Muscle of back (tissue), 13 donors: Measurements from ENCODE around the gene NPL. TPM values are rescaled to one million over a fixed set of nuclear protein-coding genes. Genes with fewer than 3 reads are reported as not detected.

Experiments used
- DNase-seq, 3 donors: peaks; one replicate each; pipeline versions ENCODE4 v3.0.0 to v3.0.0-alpha.2; 2013
- long read RNA-seq, 9 donors: transcript quantifications; one replicate each; lab custom pipeline, GENCODE V29; 2026
- polyA plus RNA-seq, 10 donors: library from polyadenylated mRNA; unstranded; fragments of 120-200 nt; gene quantifications; one replicate each; pipeline ENCODE4 v1.2.1, GENCODE V29; 2013; ENCODE audit not compliant: insufficient read length in 10 of 10

Gene NPL, protein sequence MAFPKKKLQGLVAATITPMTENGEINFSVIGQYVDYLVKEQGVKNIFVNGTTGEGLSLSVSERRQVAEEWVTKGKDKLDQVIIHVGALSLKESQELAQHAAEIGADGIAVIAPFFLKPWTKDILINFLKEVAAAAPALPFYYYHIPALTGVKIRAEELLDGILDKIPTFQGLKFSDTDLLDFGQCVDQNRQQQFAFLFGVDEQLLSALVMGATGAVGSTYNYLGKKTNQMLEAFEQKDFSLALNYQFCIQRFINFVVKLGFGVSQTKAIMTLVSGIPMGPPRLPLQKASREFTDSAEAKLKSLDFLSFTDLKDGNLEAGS
- 10 to 100 TPM in 4 of 10 donors, 1 to 10 TPM in 6; 5.6 to 13.3 (median 8.3) TPM for polyA plus RNA-seq
- long read RNA-seq, donor 1, result 0 reads
- long read RNA-seq, donor 2, result 0 reads
- long read RNA-seq, donor 3, result 0 reads
- long read RNA-seq, donor 4, result 0 reads
- long read RNA-seq, donor 5, result 0 reads
- long read RNA-seq, donor 6, result 0 reads
- long read RNA-seq, donor 7, result 0 reads
- long read RNA-seq, donor 8, result 0 reads
- long read RNA-seq, donor 9, result 0 reads

DNA sequence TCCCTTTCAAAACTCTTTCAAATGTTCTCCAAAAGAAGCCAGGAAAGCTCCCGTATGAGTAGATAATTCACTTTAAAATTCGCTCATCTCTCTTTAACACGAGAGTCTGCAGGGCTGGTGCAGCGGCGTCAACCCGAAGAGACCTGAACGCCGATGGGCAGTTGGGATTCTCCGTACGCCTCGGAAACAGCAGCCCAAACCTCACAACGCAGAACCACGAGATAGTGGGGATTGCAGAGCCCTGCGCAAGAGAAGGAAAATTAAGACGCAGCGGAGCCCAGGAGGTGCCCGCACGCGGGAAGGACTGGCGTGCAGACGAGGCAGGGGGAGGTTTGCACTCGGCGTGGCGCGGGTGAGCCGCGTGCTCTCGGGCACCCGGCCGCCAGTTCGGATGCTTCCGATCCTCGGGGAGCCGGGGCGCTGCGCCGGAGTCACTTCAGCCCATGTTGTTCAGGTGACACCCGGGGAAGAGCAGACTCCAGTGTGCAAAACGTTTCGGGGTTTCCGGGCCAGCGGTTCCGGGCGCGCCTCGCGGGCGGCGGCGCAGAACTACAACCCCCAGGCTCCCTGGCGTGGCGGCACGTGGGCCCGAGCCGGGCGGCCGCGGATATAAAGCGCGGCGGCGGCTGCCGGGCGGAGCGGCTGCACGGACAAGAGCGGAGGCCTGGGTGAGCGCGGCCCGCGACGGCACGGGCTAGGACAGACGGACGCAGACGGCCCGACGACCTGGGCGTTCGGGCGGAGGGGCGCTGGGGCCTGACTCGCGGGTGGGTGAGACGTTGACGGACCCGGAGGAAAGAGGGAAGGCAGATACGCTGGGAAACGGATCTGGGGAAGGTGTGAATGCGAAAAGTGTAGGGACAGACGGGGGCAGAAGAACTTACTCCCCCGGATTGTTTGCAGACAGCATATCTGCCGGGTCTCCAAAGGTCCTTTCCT, at the start of gene NPL:
Gene NPL, plus strand, starts transcription at position 636 of the 939 bp plus-strand sequence. CDS start 4,599 bp downstream, outside the sequence.
- DNase-seq, result peak; percentile 63 to 95 (median 87)

DNA sequence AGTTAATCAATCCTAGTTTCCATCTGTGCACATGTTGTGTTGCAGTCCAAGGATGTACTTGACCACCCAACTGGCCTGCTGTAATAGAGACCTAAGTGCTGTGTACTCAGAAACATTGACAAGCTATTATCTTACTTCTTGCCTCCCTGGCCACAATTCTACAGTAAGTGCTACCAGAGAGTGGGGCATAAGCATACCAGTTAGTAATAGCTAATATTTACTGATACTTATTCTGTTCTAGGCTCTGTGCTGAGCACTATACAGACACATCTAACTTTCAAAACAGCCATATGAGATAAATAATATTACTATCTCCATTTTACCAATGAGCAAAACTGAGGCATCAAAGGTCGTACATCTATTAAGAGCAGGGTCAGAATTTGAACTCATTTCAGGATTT, 49.5 kb upstream of the NPL start:
- DNase-seq, result no peak

GRCh38 chr1:182742780-182743179, 46.8 kb upstream of the NPL start:
- no peak for DNase-seq

DNA sequence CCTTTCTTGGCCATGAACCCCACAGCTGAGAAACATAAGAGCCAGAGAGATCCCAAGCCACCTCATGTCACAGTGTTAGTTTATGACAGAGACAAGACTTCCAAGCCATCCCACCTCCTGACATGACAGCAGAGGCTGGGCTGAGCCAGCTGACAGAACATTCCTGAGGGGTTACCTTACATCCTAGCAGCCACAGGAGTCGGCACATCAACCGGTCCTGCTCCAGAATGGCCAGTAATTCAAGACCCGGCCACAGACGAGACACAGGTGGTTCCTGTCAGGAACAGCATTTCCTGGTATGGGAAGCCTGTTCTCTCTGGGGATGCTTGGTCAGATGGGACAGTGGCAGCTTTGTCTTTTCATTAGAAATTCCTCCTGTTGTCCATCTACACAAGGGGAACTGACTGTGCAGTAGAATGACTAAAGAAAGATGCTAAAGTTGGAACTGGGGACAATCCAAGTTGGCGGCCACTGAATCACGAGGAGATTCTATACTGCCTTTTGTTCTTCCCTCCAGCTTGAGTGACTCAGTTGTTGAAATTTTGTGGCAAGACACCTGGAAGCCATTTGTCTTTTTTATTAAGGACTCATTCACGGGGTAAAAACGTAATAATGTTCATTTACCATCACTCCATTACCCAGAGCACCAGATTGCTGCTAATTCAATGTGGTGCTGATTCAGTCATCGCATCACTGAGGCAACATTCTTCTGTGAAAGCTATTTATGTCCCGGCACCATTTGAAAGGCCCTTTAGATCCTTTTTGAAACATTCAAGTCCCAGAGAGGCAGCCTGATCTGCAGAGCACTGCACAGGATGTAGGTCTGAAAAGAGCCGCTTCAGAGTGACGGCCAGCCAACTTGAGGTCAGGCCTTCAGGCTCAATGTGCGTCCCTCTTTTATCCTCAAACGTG, 37.2 kb upstream of the NPL start:
- peak in 2 of 3 donors; percentile 30 to 39 for DNase-seq

DNA sequence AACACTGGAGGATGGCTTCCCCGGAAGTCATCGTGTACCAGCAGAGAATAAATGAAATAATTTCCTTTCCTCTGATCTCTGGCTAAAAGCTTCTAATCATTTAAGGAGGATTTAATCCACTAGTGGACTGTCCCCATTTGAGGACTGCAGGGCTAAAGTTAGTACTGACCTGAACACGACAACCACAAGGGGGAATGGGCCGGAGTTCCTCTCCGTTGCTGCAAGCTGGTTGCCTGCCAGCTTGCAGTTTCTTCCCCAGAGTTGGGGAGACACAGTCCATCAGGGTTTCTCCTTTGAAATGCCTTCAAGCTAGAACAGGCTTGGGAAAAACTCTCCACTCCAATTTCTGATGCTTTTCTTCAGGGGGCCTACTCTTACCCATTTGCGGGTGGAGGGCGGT, 35.5 kb upstream of the NPL start:
- DNase-seq, result no peak

DNA sequence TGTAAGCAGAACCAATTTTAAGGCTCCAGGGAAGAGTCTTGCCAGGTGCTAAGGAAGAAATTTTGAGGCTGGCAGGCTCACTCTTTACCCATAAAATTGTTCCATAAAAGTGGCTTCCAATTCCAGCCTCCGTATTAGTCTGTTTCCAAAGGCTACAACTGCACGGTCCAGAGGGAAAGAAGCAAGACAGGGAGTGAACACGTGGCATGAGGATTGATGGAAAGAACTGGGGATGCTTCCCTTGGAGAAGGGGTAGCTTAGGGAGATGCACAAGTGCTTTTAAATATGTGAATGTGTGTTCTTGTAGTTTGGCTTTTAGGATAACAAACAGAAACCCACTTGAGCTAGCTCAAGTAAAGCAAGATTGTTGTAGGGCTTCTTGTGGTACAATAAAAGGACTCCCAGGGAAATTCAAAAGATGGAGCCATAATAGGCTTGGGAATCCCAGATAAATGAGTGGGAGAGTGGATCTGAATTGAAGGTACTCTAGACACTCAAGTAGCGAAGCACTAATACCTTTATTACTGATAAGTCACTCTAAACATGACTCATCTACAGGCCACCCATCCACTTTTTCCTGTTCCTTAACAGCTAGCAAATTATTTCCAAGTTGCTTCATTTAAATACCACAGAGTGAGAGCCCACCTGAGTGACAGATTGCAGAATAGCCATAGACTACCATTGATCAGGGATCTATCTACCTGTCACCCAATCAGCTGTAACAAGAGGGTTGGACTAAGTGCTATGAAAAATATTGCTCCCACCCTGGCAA, 34.8 kb upstream of the NPL start:
- no peak for DNase-seq

DNA sequence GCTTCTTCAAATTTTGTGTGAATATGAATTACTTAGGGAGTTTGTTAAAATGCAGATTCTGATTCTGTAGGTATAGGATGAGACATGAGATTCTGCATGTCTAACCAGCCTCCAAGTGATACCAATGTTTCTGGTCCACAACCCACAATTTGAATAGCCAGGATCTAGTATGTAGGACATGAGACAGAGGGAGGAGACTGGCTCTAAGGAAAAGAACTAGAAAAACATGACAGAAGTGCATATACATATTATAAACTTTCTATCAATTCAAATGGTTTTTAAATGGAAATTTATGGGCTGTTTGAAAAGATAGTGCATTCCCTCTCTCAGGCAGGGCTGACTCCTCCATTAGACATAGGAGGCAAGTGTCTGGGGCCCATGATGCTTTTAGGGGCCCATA, 33.9 kb upstream of the NPL start:
- no peak for DNase-seq

DNA sequence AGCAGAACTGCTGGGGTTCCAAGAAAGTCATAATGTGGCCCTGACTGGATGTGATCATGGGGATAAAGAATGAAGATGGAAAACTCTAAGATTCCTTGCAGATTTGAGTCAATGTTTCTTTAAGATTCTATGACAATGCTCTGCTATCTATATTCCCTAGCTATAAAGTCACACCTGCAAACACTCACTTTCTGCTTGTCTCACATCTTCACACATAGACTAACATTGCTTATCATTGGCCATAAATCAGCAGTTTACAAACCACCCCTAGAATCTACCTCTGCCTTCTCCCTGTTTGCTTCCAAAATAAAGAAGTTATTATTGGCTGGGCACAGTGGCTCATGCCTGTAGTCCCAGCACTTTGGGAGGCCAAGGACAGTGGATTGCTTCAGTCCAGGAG, 33.1 kb upstream of the NPL start:
- no peak for DNase-seq

- no peak for DNase-seq
Measured at GRCh38 chr1:182761396-182762395, 27.9 kb upstream of the NPL start.

DNA sequence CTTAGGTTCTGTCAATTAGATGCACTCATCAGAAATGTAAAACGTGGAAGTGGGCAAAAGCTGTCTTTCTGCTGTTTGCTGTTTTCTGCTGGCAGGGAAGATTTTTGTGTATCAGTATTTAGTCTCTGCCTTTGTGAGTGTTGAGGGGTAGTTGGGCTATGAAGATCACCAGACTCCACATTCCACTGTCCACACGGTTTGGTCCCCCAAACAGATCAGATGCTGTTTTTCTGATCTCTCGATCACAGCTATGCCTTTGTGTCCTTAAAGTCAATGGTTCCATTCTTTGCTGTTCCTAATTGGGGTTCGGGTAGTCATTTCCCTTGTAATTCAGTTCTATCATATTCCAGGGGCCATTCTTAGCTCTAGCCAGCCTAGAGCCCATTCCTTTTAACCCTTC, 27.0 kb upstream of the NPL start:
- DNase-seq, result no peak

- DNase-seq, result no peak
Measured at GRCh38 chr1:182764029-182764727, 25.4 kb upstream of the NPL start.

GRCh38 chr1:182765391-182765790, 24.2 kb upstream of the NPL start:
- DNase-seq, result peak in 1 of 3 donors; percentile 61

- no peak for DNase-seq
Measured at GRCh38 chr1:182766050-182766449, 23.5 kb upstream of the NPL start.

GRCh38 chr1:182766881-182767645, 22.5 kb upstream of the NPL start:
- DNase-seq, result no peak

DNA sequence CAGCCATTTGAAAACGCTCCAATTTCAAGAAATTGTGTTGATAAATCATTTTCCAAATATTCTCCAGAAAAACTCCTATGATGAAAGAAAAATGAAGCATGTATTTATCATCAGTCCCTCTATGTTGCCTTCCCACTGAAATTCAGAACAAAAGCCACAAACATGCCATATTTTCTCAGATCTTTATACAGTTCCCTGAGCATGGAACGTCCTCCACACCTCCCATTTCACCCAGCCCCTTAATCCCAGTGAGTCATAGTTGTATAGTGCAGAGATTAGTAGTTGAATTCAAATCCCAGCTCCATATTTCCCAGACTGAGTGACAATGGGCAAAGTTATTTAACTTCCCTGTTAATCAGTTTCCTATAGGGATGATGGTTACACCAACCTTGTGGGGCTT, 20.6 kb upstream of the NPL start:
- DNase-seq, result no peak

GRCh38 chr1:182770232-182770631, 19.3 kb upstream of the NPL start:
- peak in 2 of 3 donors; percentile 25 to 61 for DNase-seq

- DNase-seq, result no peak
Measured at GRCh38 chr1:182771187-182771984, 18.2 kb upstream of the NPL start.
